GM12874 (cell line): Measurements from ENCODE around the gene LAMA4.

Experiments used
- TF ChIP-seq, protein P1 (sequence below): IDR thresholded peaks from 2 replicates; pipeline ENCODE4 v1.5.1; 2011; ENCODE audit warnings: low read depth, mild to moderate bottlenecking, control low read depth, low read length, moderate library complexity; ENCODE audit not compliant: insufficient read depth

The LAMA4 gene

DNA sequence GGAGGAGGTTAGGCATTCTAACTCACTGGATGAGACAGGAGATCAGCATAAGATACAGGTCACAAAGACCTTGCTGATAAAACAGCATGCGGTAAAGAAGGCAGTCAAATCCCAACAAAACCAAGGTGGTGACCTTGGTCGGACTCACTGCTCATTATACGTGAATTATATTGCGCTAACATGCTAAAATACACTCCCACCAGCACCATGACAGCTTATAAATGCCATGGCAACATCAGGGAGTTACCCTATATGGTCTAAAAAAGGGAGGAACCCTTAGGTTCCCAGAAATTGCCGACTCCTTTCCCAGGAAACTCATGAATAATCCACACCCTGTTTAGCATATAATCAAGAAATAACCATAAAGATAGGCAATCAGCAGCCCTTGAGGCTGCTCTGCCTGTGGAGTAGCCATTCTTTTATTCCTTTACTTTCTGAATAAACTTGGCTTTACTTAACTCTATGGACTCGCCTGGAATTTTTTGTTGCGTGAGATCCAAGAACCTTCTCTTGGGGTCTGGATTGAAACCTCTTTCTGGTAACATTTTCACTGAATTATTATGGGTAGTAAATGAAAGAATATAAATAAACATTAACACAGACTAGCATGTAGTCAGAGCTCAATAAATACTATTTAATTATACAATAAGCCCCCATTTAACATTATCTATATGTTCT, 3.0 kb upstream of the LAMA4 start:
- TF ChIP-seq, protein P1, sequence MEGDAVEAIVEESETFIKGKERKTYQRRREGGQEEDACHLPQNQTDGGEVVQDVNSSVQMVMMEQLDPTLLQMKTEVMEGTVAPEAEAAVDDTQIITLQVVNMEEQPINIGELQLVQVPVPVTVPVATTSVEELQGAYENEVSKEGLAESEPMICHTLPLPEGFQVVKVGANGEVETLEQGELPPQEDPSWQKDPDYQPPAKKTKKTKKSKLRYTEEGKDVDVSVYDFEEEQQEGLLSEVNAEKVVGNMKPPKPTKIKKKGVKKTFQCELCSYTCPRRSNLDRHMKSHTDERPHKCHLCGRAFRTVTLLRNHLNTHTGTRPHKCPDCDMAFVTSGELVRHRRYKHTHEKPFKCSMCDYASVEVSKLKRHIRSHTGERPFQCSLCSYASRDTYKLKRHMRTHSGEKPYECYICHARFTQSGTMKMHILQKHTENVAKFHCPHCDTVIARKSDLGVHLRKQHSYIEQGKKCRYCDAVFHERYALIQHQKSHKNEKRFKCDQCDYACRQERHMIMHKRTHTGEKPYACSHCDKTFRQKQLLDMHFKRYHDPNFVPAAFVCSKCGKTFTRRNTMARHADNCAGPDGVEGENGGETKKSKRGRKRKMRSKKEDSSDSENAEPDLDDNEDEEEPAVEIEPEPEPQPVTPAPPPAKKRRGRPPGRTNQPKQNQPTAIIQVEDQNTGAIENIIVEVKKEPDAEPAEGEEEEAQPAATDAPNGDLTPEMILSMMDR = no peak

DNA sequence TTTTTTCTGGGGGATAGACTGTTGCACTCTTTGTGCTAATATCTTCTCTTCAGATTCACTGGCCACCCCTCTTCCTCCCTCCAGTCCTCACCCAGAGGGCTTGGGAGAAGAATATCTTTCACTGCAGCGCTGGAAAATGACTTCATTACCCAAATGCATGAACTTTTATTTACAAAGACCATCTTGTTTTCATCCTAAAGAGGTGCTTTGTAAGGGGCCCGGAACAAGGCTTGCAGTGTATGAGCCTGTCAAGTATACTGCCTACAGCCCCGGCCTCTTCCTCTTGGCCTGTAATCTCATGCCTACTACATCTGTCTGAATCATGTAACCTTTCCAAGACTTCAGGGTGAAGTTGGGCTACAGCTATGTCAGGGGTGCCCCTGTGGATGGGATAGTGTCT, 554 bp upstream of the LAMA4 start:
- TF ChIP-seq, protein P1 = no peak

DNA sequence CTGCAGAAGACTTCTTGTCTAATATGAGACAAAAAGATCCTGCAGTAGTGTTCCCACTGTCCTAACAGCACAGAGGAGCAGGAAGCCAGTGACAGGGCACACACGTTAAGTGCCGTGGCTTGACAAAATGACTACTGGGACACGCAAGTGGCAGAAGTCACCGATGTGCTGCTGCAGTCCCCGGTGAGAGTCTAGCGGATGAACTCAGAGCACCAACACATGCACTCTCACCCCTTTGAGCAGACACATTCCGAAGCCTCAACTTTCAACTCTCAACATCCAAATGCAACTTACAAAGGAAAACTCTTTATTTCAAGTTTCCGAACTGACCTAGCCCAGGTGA, 898 bp downstream of the LAMA4 start:
- TF ChIP-seq, protein P1 = no peak

DNA sequence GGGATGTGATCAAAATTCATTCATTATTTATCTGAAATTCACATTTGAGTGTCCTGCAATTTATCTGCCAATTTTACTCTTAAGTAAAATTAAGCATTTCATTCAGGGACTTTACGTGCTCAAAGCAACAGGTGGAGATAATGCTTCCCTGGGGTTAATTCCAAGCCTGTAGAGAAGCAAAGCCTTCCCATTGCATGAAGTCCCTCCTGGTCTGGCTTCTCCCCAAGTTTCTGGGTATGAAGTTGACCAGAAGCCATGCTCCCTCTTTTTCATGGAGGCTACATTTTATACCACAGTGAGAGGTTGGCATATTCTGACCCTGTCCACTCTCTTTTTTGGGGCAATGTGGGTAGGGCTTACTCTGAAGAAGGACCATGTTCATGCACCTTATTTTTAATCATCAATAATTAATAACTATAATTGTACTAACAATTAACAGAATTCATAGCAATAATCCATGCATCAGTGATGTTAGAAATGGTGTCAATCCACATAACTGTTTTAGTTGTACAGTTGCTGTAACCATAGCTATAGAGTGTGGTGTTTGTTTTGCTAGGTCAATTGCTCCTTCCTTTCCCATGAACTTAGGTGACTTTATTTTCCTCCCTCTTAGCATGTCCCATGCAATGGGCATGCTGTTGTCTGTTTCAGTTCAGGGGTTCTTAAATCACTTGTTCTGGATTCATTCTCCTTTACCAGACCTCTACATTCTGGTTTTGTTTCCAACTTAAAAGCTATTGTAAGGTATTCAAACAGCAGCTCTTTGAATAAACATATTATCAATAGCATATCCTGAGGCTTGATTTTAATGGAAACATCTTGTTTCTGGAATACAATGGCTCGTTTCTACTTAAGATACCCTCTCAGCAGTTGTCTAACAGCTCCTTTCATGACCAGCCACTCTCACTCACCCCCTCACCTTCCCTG, 1.5 kb downstream of the LAMA4 start:
- TF ChIP-seq, protein P1 = no peak

DNA sequence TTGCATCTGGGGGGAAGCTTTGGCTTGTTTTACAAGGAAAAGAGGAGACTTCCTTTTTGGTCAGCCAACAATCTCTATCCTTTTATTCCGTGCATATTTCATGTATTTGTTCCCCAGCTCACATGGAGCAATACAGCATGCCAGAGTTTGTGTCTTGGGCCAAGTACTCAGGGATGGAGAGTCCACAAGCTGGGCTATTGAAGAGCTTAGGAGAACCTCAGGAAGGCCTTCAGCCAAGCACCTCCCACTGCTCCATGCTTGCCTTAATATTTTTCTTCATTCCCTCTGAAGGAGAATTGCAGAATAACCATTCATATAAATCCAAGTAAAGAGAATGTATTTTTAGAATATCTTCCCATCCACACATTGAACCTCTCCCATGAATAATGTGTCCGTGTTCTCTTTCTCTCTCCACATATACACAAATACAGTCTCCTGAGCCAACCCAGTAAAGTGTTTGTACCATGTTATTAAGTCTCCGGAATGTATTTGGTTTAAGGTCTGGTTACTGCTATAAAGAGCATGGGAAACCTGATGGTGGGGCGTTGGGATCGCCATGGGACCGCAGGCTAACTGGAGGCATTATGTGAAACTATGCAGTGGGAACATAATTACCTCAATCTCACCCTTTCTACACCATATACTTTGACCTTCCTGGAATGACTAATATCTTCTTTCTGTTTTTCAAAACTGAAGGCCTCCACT, 3.0 kb downstream of the LAMA4 start:
- TF ChIP-seq, protein P1 = no peak

DNA sequence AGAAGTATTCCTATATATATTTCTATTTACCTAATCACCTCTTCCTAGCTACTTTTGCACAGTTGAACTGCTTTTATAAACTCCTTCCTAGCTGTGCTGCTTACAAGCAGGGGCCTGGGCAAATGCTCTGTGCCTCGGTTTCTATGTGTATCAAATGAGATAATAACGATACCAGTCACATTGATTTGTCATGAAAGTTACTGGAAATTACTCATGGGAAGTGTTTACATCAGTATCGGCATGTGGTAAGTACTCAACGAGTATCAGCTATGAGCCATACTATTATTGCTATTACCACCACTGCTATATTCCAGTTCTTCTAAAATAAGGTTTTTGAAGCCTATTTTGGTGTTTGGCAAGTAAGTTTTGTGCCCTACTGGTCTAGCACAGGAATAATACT, 4.9 kb downstream of the LAMA4 start:
- TF ChIP-seq, protein P1 = no peak

DNA sequence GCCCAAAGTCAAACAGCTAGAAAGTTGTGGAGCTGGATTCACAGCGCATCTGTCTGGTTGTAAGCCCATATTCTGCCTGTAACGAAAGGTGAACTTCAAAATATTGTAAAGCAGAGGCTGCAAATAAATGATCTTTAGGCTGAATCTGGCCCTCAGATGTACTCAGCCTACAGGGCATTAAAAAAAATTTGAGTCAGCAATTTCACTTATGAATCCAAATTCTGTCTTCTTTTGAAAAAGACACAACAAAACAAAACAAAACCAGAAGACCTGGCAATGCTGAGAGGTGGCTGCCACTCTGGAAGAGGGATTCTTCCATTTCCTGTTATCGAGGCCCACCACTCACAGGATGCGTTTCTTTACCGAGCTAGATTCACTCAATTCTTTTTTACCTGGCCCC, 7.1 kb downstream of the LAMA4 start:
- TF ChIP-seq, protein P1 = no peak
